ENCODE results near the gene TMEM176B. TPM values are rescaled to one million over a fixed set of nuclear protein-coding genes. Genes with fewer than 3 reads are reported as not detected.

TMEM176B gene
- total RNA-seq, 1 donor from 2014 or later: 3.1 TPM

DNA sequence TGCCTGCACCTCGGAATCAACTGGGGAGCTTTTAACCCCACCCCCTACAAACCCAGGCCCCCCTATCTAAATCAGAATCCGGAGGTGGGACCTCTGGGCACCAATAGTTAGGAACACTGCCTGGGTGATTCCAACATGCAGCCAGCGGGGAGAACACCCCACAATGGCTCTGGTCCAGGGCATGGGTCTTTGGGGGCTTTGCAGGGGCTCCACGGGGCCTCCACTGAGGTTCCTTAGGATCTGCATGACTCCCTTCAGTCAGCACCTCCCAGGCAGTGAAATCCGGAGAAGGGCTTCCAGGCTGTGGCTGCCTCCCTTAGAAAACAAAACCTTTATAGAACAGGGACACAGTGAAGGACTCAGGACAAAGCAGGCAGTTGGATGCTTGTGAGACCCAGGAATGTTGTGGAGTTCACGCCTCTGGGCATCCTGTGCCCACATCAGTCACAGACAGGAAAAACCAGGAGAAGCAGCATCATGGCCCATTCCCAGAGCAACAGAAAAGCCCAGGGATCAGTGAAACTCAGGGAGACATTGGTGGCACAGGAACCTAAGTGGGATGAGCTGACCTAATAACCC lies 35.6 kb upstream of the TMEM176B start:
- no peak for DNase-seq (ENCODE audit: low read depth, low spot score)
- H3K9me3 Mint-ChIP-seq: peaks cover 3% of the 10 kb centered on the region
- no peak overlapping the region for H3K27ac Mint-ChIP-seq (ENCODE audit: unreplicated experiment)
- peaks cover 13% of the 10 kb centered on the region for H3K4me1 Mint-ChIP-seq
- H3K27me3 Mint-ChIP-seq (ENCODE audit: low read depth): no peaks in the 10 kb centered on the region
- no peak overlapping the region for H3K4me3 Mint-ChIP-seq
- TF ChIP-seq, protein P1, sequence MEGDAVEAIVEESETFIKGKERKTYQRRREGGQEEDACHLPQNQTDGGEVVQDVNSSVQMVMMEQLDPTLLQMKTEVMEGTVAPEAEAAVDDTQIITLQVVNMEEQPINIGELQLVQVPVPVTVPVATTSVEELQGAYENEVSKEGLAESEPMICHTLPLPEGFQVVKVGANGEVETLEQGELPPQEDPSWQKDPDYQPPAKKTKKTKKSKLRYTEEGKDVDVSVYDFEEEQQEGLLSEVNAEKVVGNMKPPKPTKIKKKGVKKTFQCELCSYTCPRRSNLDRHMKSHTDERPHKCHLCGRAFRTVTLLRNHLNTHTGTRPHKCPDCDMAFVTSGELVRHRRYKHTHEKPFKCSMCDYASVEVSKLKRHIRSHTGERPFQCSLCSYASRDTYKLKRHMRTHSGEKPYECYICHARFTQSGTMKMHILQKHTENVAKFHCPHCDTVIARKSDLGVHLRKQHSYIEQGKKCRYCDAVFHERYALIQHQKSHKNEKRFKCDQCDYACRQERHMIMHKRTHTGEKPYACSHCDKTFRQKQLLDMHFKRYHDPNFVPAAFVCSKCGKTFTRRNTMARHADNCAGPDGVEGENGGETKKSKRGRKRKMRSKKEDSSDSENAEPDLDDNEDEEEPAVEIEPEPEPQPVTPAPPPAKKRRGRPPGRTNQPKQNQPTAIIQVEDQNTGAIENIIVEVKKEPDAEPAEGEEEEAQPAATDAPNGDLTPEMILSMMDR (conservative IDR thresholded peaks at IDR 0.05): no peak
- no peaks in the 10 kb centered on the region for H3K36me3 Mint-ChIP-seq (ENCODE audit: low read depth)

DNA sequence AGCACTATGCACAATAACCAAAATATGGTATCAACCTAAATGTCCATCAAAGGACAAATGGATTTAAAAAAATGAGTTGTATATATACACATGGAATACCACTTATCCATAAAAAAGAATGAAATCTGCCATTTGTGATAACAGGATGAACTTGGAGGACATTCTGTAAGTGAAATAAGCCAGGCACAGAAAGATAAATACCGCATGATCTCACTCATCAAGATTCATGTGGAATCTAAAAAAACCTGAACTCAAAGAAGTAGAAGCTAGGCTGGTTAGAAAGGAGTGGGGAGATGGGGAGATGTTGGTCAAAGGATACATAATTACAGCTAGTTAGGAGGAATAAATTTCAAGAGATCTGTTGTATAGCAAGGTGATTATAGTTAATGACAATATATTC lies 34.9 kb upstream of the TMEM176B start:
- Mint-ChIP-seq H3K4me1 (peaks cover 17% of the 10 kb centered on the region), H3K4me3 (no peak overlapping the region), H3K9me3 (peaks cover 3% of the 10 kb centered on the region), H3K36me3 (ENCODE audit: low read depth) (no peaks in the 10 kb centered on the region), H3K27me3 (ENCODE audit: low read depth) (no peaks in the 10 kb centered on the region), H3K27ac (ENCODE audit: unreplicated experiment) (no peak overlapping the region)
- TF ChIP-seq, protein P1 (conservative IDR thresholded peaks at IDR 0.05): no peak
- no peak for DNase-seq (ENCODE audit: low read depth, low spot score)

DNA sequence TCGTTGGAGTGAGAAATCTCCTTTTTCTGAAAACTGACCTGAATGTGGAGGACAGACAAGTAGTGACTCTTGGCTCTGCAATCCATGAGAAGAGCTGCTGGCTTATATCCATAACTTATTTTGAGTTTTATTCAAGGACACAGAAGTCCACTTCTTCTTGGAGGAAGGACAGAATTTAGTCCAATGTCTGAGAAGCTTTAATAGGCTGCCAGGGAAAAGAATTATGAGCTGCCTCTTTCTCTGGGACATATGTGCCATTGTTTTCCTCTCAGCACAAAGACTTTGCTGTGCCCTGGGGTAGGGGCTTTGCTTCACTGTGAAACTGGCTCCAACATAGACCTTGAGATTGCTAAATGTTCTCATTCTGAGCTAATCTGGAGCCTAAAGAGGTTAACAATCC lies 31.7 kb upstream of the TMEM176B start:
- TF ChIP-seq, protein P1 (conservative IDR thresholded peaks at IDR 0.05): no peak
- Mint-ChIP-seq H3K36me3 (ENCODE audit: low read depth) (no peaks in the 10 kb centered on the region), H3K4me3 (no peak overlapping the region), H3K9me3 (peaks cover 3% of the 10 kb centered on the region), H3K27me3 (ENCODE audit: low read depth) (peaks cover 2% of the 10 kb centered on the region), H3K27ac (ENCODE audit: unreplicated experiment) (no peak overlapping the region), H3K4me1 (peaks cover 17% of the 10 kb centered on the region)
- DNase-seq (ENCODE audit: low read depth, low spot score): no peak

DNA sequence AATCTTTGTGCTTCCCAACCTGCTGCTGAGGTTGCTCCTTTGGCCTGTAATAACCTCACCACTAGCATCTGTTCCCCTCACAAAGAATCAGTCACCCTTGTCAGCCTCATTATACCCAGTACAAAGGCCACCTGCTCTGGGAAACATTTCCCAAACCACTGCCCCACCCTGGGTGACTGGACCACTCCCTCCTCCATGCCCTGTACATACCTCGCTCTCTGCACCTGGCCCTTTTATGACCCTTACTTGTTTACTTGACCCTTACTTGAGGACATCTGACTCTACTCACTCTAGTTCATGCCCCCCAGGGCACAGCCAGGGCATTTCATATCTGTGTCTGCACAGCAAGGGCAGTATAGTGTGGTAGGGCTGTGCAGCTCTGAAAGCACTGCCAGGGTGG lies 30.8 kb upstream of the TMEM176B start:
- Mint-ChIP-seq H3K27ac (ENCODE audit: unreplicated experiment) (peak overlapping the region; percentile 76), H3K27me3 (ENCODE audit: low read depth) (peaks cover 2% of the 10 kb centered on the region), H3K36me3 (ENCODE audit: low read depth) (no peaks in the 10 kb centered on the region), H3K4me1 (peaks cover 17% of the 10 kb centered on the region), H3K9me3 (peaks cover 3% of the 10 kb centered on the region), H3K4me3 (no peak overlapping the region)
- TF ChIP-seq, protein P1 (conservative IDR thresholded peaks at IDR 0.05): no peak
- no peak for DNase-seq (ENCODE audit: low read depth, low spot score)

DNA sequence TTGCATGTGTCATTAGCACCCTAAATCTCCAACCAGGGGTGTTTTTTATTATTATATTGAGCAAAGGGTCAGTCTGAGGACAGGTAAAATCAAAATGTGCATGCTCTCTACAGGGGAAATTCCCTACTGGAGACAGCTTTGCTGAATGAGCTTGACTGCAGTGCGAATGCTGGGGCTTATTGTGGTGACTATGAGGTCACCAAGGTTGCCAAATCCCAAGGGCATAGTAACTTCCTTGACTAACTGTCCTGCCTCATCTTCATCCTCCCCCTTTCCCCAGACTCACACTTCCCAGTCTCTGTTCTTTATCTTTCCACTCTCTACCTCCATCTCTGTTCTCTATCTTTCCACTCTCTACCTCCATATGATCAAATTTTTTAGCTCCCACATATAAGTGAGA lies 29.3 kb upstream of the TMEM176B start:
- peaks cover 17% of the 10 kb centered on the region for H3K4me1 Mint-ChIP-seq
- H3K36me3 Mint-ChIP-seq (ENCODE audit: low read depth): no peaks in the 10 kb centered on the region
- H3K9me3 Mint-ChIP-seq: peaks cover 3% of the 10 kb centered on the region
- H3K27ac Mint-ChIP-seq (ENCODE audit: unreplicated experiment): no peak overlapping the region
- H3K4me3 Mint-ChIP-seq: no peak overlapping the region
- H3K27me3 Mint-ChIP-seq (ENCODE audit: low read depth): peaks cover 2% of the 10 kb centered on the region
- TF ChIP-seq, protein P1 (conservative IDR thresholded peaks at IDR 0.05): no peak
- DNase-seq (ENCODE audit: low read depth, low spot score): no peak

Data from neural crest cell (in vitro differentiated cells).